T-cell (primary cell): Measurements from ENCODE around the gene FCGR2B. TPM values are rescaled to one million over a fixed set of nuclear protein-coding genes. Genes with fewer than 3 reads are reported as not detected.
"Not testable (repeated sequence)": the region's sequence is repeated elsewhere in the genome, so short reads cannot be mapped to it uniquely, and the experiment has no call there.

Experiments
- ATAC-seq, 4 experiments: fragments of 200-7000 bp in 3 of 4; fragments of 150-1000 bp in 1 of 4; cut with Tn5 transposase; replicated peaks in 1 of 4; 1 replicate in 3 of 4; 2 replicates in 1 of 4; pipeline ENCODE4 v1.10.0; 2021; ENCODE audit warnings: moderate library complexity in 3 of 4, mild to moderate bottlenecking in 2 of 4, moderate number of reproducible peaks in 1 of 4
- CTCF ChIA-PET, 2 donors: fragments of 300-600 bp; sonication (Branson Sonifier 250); formaldehyde crosslinking; loops; one replicate each; lab custom pipeline; 2022; ENCODE audit warnings: antibody characterized with exemption in 2 of 2; lab: Charles Lee
- POLR2A ChIA-PET, 2 donors: fragments of 300-600 bp; sonication (Branson Sonifier 250); formaldehyde crosslinking; loops; one replicate each; lab custom pipeline; 2022; ENCODE audit warnings: antibody characterized with exemption in 2 of 2; lab: Charles Lee
- DNase-seq, 35 experiments: peaks; one replicate each; pipeline versions ENCODE4 v3.0.0 to v3.0.0-alpha.2; 2013 to 2023
- H3K27ac ChIP-seq: one replicate; pipeline ENCODE4 v1.5.1; 2013; ENCODE audit warnings: low read length
- H3K27me3 ChIP-seq, 2 experiments: replicated peaks in 1 of 2; 1 replicate in 1 of 2; 2 replicates in 1 of 2; pipeline versions ENCODE4 v1.6.1 to v1.7.0; 2013; ENCODE audit warnings: low read length in 1 of 2, mixed read lengths in 1 of 2; ENCODE audit not compliant: control insufficient read depth in 2 of 2, insufficient read depth in 2 of 2; ENCODE audit errors: extremely low read depth in 1 of 2
- H3K36me3 ChIP-seq, 2 donors: 1 replicate in 1 of 2; 2 replicates in 1 of 2; pipeline versions ENCODE4 v1.6.1 to v1.7.0; 2013; ENCODE audit warnings: low read length in 1 of 2; ENCODE audit not compliant: control insufficient read depth in 2 of 2, insufficient read depth in 1 of 2; ENCODE audit errors: extremely low read depth in 1 of 2
- H3K4me1 ChIP-seq, 2 experiments: 1 replicate in 1 of 2; 2 replicates in 1 of 2; pipeline versions ENCODE4 v1.6.1 to v1.7.0; 2013; ENCODE audit warnings: low read length in 2 of 2, mixed read lengths in 1 of 2; ENCODE audit not compliant: insufficient read depth in 2 of 2, control insufficient read depth in 1 of 2; ENCODE audit errors: extremely low read depth in 1 of 2
- H3K4me3 ChIP-seq, 2 donors: 1 replicate in 1 of 2; 2 replicates in 1 of 2; pipeline versions ENCODE4 v1.5.1 to v1.7.0; 2013; ENCODE audit warnings: mild to moderate bottlenecking in 2 of 2, low read length in 1 of 2, moderate library complexity in 1 of 2; ENCODE audit not compliant: control insufficient read depth in 1 of 2; ENCODE audit errors: extremely low read depth in 1 of 2
- H3K9me3 ChIP-seq: 2 replicates; pipeline ENCODE4 v1.7.0; 2013
- H3K27ac Mint-ChIP-seq, 2 donors: one replicate each; pipeline ENCODE4 v1.8.0; 2020 to 2021; ENCODE audit warnings: mild to moderate bottlenecking in 2 of 2, mixed read lengths in 2 of 2
- H3K27me3 Mint-ChIP-seq, 2 donors: one replicate each; pipeline ENCODE4 v1.8.0; 2021 to 2022; ENCODE audit warnings: mixed read lengths in 2 of 2
- H3K36me3 Mint-ChIP-seq: one replicate; pipeline ENCODE4 v1.8.0; 2021; ENCODE audit warnings: mixed read lengths
- H3K4me1 Mint-ChIP-seq, 3 donors: one replicate each; pipeline ENCODE4 v1.8.0; 2020 to 2022; ENCODE audit warnings: mixed read lengths in 3 of 3, mild to moderate bottlenecking in 1 of 3
- H3K4me3 Mint-ChIP-seq, 3 donors: one replicate each; pipeline ENCODE4 v1.8.0; 2020 to 2022; ENCODE audit warnings: mild to moderate bottlenecking in 3 of 3, mixed read lengths in 3 of 3, moderate library complexity in 3 of 3
- H3K9me3 Mint-ChIP-seq, 3 donors: one replicate each; pipeline ENCODE4 v1.8.0; 2020 to 2022; ENCODE audit warnings: mixed read lengths in 3 of 3
- WGBS: methylation state at CpG from one replicate; pipeline ENCODE4 v1.1.5; 2013; ENCODE audit warnings: missing lambda C conversion rate; ENCODE audit not compliant: insufficient coverage; 5-methylcytosine and 5-hydroxymethylcytosine counted together
- total RNA-seq, 35 experiments: library from RNA in 6 of 35; stranded (reverse) in 6 of 35; fragments of 120-200 nt in 1 of 35; gene quantifications; one replicate each; pipeline versions ENCODE4 v1.2.1 to v1.2.4 and lab custom pipeline; 2013 to 2026

The FCGR2B gene
- total RNA-seq, 5 donors from 2014 or later (not counting 1 experiment from before 2014, with no cell fraction given), result 0.80 to 3.9 (median 1.7) TPM

- DNase-seq, H3K27me3 ChIP-seq, H3K4me1 ChIP-seq, H3K36me3 ChIP-seq, H3K9me3 ChIP-seq, POLR2A ChIA-PET, H3K27ac ChIP-seq, CTCF ChIA-PET, H3K36me3 Mint-ChIP-seq, H3K9me3 Mint-ChIP-seq, H3K4me3 ChIP-seq, H3K27me3 Mint-ChIP-seq: not testable (repeated sequence)
- WGBS, result no CpG with 5 or more reads among the region's 1 CpG
- peak in 1 of 4 experiments; percentile 36 for ATAC-seq
- Mint-ChIP-seq H3K4me1 (peaks cover 2 to 18% (median 13%) of the 10 kb centered on the region in 3 donors), H3K27ac (peak overlapping the region in 1 of 2 donors; percentile 83), H3K4me3 (peak overlapping the region in 2 of 3 donors; percentile 5 to 10)
These were observed 26.7 kb upstream of the FCGR2B start for GRCh38 chr1:161636189-161636782.

- H3K27me3 Mint-ChIP-seq, H3K36me3 ChIP-seq, H3K36me3 Mint-ChIP-seq, POLR2A ChIA-PET, CTCF ChIA-PET, H3K9me3 ChIP-seq, H3K27me3 ChIP-seq, H3K27ac ChIP-seq, DNase-seq, H3K4me1 ChIP-seq, ATAC-seq, H3K4me3 Mint-ChIP-seq, H3K9me3 Mint-ChIP-seq, H3K4me3 ChIP-seq: not testable (repeated sequence)
- 100% methylated on average over 1 of the region's 3 CpGs for WGBS
- H3K27ac Mint-ChIP-seq, result peak overlapping the region in 1 of 2 donors; percentile 69
- peaks cover 2 to 18% (median 13%) of the 10 kb centered on the region in 3 donors for H3K4me1 Mint-ChIP-seq
These were observed 26.0 kb upstream of the FCGR2B start for GRCh38 chr1:161636976-161637375.

- POLR2A ChIA-PET, H3K9me3 ChIP-seq, H3K4me3 ChIP-seq, CTCF ChIA-PET, H3K36me3 Mint-ChIP-seq, H3K27ac Mint-ChIP-seq, ATAC-seq, H3K27ac ChIP-seq, H3K4me3 Mint-ChIP-seq, H3K36me3 ChIP-seq, DNase-seq, H3K4me1 ChIP-seq, H3K27me3 Mint-ChIP-seq, H3K9me3 Mint-ChIP-seq, H3K27me3 ChIP-seq: not testable (repeated sequence)
- no CpG with 5 or more reads among the region's 6 CpGs for WGBS
- peaks cover 4 to 26% (median 22%) of the 10 kb centered on the region in 3 donors for H3K4me1 Mint-ChIP-seq
These were observed 24.5 kb upstream of the FCGR2B start for GRCh38 chr1:161638251-161638993.

GRCh38 chr1:161639203-161639602 is 23.7 kb upstream of the FCGR2B start:
- H3K4me3 Mint-ChIP-seq, CTCF ChIA-PET, H3K4me1 ChIP-seq, H3K4me3 ChIP-seq, DNase-seq, ATAC-seq, H3K9me3 Mint-ChIP-seq, H3K27me3 ChIP-seq, H3K36me3 Mint-ChIP-seq, POLR2A ChIA-PET, H3K9me3 ChIP-seq, H3K36me3 ChIP-seq, H3K27ac ChIP-seq, H3K27me3 Mint-ChIP-seq, H3K27ac Mint-ChIP-seq: not testable (repeated sequence)
- no CpG with 5 or more reads among the region's 2 CpGs for WGBS
- peaks cover 4 to 28% (median 22%) of the 10 kb centered on the region in 3 donors for H3K4me1 Mint-ChIP-seq

- H3K27ac Mint-ChIP-seq, H3K9me3 Mint-ChIP-seq, POLR2A ChIA-PET, H3K27me3 ChIP-seq, H3K4me1 ChIP-seq, H3K27ac ChIP-seq, H3K36me3 Mint-ChIP-seq, H3K4me3 Mint-ChIP-seq, H3K4me3 ChIP-seq, H3K9me3 ChIP-seq, H3K36me3 ChIP-seq: not testable (repeated sequence)
- CTCF ChIA-PET, result interaction anchor here in 1 of 2 donors (0.6 kb wide), 1 partner anchor 31 kb away, joined by 4 read pairs; no protein-coding TSS in a partner anchor
- WGBS, result no CpG with 5 or more reads among the region's 1 CpG
- peak in 1 of 35 experiments; percentile 26 for DNase-seq
- H3K27me3 Mint-ChIP-seq, result peaks cover 4 to 16% of the 10 kb centered on the region in 2 donors
- peaks cover 2 to 15% (median 14%) of the 10 kb centered on the region in 3 donors for H3K4me1 Mint-ChIP-seq
- ATAC-seq, result peak in 1 of 4 experiments; percentile 67
These were observed 20.2 kb upstream of the FCGR2B start for GRCh38 chr1:161642697-161643096.

- CTCF ChIA-PET, result interaction anchor here in 1 of 2 donors (0.6 kb wide), 1 partner anchor 32 kb away, joined by 4 read pairs; no protein-coding TSS in a partner anchor
- H3K9me3 ChIP-seq, DNase-seq, H3K27ac Mint-ChIP-seq, H3K36me3 ChIP-seq, H3K27me3 ChIP-seq, H3K4me1 ChIP-seq, H3K27ac ChIP-seq, H3K36me3 Mint-ChIP-seq, ATAC-seq, H3K4me3 ChIP-seq, H3K9me3 Mint-ChIP-seq, POLR2A ChIA-PET, H3K4me3 Mint-ChIP-seq: not testable (repeated sequence)
- Mint-ChIP-seq H3K27me3 (peaks cover 5 to 17% of the 10 kb centered on the region in 2 donors), H3K4me1 (peaks cover 2 to 17% (median 15%) of the 10 kb centered on the region in 3 donors)
- no CpG with 5 or more reads among the region's 5 CpGs for WGBS
These were observed 19.3 kb upstream of the FCGR2B start for GRCh38 chr1:161643481-161644208.
